ENCODE measurements around the gene DOK3. TPM values are rescaled to one million over a fixed set of nuclear protein-coding genes. Genes with fewer than 3 reads are reported as not detected.

Gene DOK3
- total and polyA plus RNA-seq, 2 experiments from 2014 or later, result 2.2 to 11.1 TPM

- no peak for ATAC-seq
- no peak for DNase-seq (ENCODE audit: low spot score)
- Histone ChIP-seq H2AFZ (no peak overlapping the region), H3K4me3 (no peak overlapping the region), H3F3A (replicated peaks; ENCODE audit: low read depth) (peaks cover 5% of the 10 kb centered on the region; the same call in 1 of the 2 replicates), H3K9me2 (ENCODE audit: insufficient read depth) (no peaks in the 10 kb centered on the region), H3K27me3 (ENCODE audit: insufficient read depth) (no peaks in the 10 kb centered on the region), H3K36me3 (ENCODE audit: insufficient read depth) (peaks cover 13% of the 10 kb centered on the region), H3K4me1 (ENCODE audit: insufficient read depth) (peaks cover 15% of the 10 kb centered on the region), H3K27ac (ENCODE audit: low read depth) (no peak overlapping the region), H3K4me2 (no peak overlapping the region), H3K79me2 (replicated peaks; ENCODE audit: insufficient read depth) (peaks cover 13% of the 10 kb centered on the region), H4K20me1 (replicated peaks; ENCODE audit: insufficient read depth) (no peaks in the 10 kb centered on the region; the same call in 1 of the 2 replicates)
- H3K36me3 Mint-ChIP-seq (ENCODE audit: low read depth), result peaks cover 72% of the 10 kb centered on the region
- no peak overlapping the region for H3K4me3 Mint-ChIP-seq
- H3K27me3 Mint-ChIP-seq (ENCODE audit: insufficient read depth, low read depth, poor library complexity), result peaks cover 17% of the 10 kb centered on the region
- TF ChIP-seq ZNF331 (CRISPR knock-in tag; IDR thresholded peaks at IDR 0.05; ENCODE audit: low read depth) (no peak), POLR2AphosphoS5 (IDR thresholded peaks at IDR 0.05; ENCODE audit: low read depth) (no peak), CTCF (conservative IDR thresholded peaks at IDR 0.05; ENCODE audit: low read depth in 2 of 2) (no peak), JUNB (IDR thresholded peaks at IDR 0.05; ENCODE audit: unreplicated experiment) (no peak), EZH2 (IDR thresholded peaks at IDR 0.05; ENCODE audit: low read depth, unreplicated experiment) (no peak), ETS1 (IDR thresholded peaks at IDR 0.05) (no peak), STAT1 (IDR thresholded peaks at IDR 0.05; ENCODE audit: unreplicated experiment) (no peak), REST (IDR thresholded peaks at IDR 0.05; ENCODE audit: unreplicated experiment) (no peak), ZNF462 (CRISPR knock-in tag; IDR thresholded peaks at IDR 0.05) (no peak), EZH2phosphoT487 (IDR thresholded peaks at IDR 0.05; ENCODE audit: unreplicated experiment) (no peak), NANOG (IDR thresholded peaks at IDR 0.05; ENCODE audit: borderline replicate concordance) (no peak), ZNF114 (CRISPR knock-in tag; IDR thresholded peaks at IDR 0.05) (no peak), CREB1 (CRISPR knock-in tag; IDR thresholded peaks at IDR 0.05; ENCODE audit: low read depth) (no peak)
- H3K9me3 Mint-ChIP-seq, result peaks cover 2% of the 10 kb centered on the region; the same call in 1 of the 3 replicates
- H3K4me1 Mint-ChIP-seq, result peaks cover 29% of the 10 kb centered on the region
- H3K27ac Mint-ChIP-seq, result no peak overlapping the region
Observed at GRCh38 chr5:177511181-177511580, 1.6 kb upstream of the DOK3 start.
